Mucosa of stomach (tissue), 1 donor: ENCODE measurements around the gene MAP4K2.

Experiments
- H3K27me3 ChIP-seq: one replicate; pipeline ENCODE4 v1.7.0; 2013; ENCODE audit warnings: mild to moderate bottlenecking, low read length; ENCODE audit not compliant: control insufficient read depth, insufficient read depth
- H3K36me3 ChIP-seq: one replicate; pipeline ENCODE4 v1.7.0; 2013; ENCODE audit warnings: low read length; ENCODE audit not compliant: control insufficient read depth, insufficient read depth
- H3K4me1 ChIP-seq: one replicate; pipeline ENCODE4 v1.7.0; 2013; ENCODE audit warnings: mild to moderate bottlenecking, low read length; ENCODE audit not compliant: control insufficient read depth, insufficient read depth
- H3K4me3 ChIP-seq: one replicate; pipeline ENCODE4 v1.7.0; 2013; ENCODE audit warnings: low read length
- H3K9ac ChIP-seq: one replicate; pipeline ENCODE4 v1.7.0; 2013; ENCODE audit warnings: mild to moderate bottlenecking, low read length, moderate library complexity
- H3K9me3 ChIP-seq: one replicate; pipeline ENCODE4 v1.7.0; 2013; ENCODE audit warnings: mild to moderate bottlenecking, low read length, moderate library complexity; ENCODE audit not compliant: control insufficient read depth
- donor health status: Pancreatic carcinoma.

MAP4K2 gene

DNA sequence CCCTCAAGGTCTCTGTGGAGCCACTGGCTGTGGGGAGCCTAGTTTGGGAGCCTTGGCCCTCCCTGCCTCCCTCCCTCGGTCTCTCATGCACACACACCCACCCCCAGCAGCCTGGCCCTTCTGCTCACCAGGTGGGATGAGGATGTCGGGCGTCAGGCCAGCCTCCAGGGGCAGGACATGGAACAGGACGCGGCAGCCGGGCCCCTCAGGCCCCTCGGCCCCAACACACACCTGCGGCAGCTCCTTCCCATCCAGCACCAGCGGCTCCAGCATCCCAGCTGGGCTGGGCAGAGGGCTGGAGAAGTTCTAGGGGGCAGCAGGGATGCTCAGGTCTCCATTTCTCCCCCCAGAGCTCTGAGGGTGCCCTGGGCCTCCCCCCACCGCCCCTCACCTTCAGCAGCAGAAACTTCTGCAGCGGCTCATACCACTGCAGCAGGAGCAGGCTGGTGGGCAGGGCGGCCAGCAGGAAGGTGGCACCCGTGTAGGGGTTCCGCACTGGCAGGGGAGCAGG, 11.2 kb downstream of the MAP4K2 start:
- Histone ChIP-seq H3K36me3 (no peaks in the 10 kb centered on the region), H3K9ac (no peak overlapping the region), H3K4me3 (no peak overlapping the region), H3K4me1 (no peaks in the 10 kb centered on the region), H3K9me3 (no peaks in the 10 kb centered on the region), H3K27me3 (no peaks in the 10 kb centered on the region)

DNA sequence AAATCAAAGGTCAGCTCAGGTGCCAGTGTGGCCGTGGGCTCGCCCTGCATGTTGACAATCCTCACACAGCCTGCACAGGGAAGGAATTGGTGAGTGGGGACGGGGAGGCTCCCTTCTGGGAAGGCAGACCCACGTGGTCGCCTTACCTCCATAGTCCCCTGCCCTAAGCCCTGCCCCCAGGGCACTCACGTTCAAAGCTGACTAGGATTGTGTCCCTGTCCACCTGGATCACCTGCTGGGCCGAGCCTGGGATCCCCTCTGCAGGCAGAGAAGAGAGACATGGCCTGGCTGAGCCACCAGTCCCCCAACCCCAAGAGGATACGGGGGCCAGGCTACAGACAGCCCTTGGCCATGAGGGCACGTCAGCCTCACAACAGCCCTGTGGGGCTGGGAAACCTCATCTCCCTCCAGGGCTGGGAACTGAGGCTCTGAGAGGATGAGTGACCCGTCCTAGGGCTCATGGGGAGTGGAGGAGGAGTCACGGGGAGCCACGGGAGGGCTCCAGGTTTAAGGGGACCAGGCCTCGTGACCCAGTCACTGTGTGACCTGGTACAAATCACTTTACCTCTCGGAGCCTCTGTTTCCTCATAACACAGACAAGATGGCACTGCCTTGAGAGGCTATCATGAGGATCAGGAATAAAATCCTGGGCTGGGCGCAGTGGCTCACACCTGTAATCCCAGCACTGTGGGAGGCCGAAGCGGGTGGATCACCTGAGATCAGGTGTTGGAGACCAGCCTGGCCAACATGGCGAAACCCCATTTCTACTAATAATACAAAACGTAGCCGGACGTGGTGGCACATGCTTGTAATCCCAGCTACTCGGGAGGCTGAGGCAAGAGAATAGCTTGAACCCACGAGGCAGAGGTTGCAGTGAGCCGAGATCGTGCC, 12.6 kb downstream of the MAP4K2 start:
- no peaks in the 10 kb centered on the region for H3K36me3 ChIP-seq

DNA sequence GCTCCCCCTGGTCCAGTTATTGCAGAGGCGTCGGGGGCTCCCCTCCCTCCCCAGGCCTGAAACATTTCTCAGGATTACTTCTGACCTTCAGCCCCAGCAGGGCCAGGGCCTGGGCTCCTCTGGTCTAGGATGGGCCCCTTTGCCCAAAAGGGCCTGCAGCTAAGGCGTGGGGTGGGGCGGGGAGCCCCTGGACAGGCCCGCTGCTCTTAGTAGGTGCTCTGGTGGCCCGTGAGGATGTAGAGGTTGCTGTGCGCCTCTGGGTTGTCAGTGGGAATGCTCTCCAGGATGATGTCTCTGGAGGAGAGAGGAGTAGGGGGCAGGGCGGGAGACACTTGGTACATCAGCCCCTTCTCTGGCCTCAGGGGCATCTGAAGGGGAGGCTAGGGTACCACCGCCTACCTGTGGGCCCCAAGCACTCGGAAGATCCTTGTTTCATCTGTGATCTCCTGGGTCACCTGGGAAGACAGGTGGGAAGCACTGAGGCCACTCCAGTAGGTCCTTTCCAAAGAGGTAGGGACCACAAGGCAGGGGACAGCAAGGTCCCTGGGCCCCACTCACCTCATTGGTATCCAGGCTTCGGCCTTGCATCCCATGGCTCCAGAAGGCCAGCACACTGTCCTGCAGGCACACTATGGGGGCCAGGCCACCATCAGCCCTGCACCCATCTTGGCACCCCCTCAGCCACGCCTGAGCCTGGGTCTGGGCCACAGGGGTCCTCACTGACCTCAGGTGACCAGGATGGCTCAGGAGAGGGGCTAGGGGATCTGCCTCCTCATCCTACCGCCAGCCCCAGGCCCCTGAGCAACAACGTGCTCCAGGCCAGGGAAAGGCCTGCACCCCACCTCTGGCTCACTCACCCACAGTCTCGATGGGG, 13.4 kb downstream of the MAP4K2 start:
- H3K36me3 ChIP-seq: no peaks in the 10 kb centered on the region
- no peaks in the 10 kb centered on the region for H3K27me3 ChIP-seq

More for the DNA sequence above, 12.6 kb downstream of the MAP4K2 start:
- H3K4me1 ChIP-seq: no peaks in the 10 kb centered on the region
- no peak overlapping the region for H3K9ac ChIP-seq
- no peaks in the 10 kb centered on the region for H3K9me3 ChIP-seq
- no peaks in the 10 kb centered on the region for H3K27me3 ChIP-seq
- no peak overlapping the region for H3K4me3 ChIP-seq

DNA sequence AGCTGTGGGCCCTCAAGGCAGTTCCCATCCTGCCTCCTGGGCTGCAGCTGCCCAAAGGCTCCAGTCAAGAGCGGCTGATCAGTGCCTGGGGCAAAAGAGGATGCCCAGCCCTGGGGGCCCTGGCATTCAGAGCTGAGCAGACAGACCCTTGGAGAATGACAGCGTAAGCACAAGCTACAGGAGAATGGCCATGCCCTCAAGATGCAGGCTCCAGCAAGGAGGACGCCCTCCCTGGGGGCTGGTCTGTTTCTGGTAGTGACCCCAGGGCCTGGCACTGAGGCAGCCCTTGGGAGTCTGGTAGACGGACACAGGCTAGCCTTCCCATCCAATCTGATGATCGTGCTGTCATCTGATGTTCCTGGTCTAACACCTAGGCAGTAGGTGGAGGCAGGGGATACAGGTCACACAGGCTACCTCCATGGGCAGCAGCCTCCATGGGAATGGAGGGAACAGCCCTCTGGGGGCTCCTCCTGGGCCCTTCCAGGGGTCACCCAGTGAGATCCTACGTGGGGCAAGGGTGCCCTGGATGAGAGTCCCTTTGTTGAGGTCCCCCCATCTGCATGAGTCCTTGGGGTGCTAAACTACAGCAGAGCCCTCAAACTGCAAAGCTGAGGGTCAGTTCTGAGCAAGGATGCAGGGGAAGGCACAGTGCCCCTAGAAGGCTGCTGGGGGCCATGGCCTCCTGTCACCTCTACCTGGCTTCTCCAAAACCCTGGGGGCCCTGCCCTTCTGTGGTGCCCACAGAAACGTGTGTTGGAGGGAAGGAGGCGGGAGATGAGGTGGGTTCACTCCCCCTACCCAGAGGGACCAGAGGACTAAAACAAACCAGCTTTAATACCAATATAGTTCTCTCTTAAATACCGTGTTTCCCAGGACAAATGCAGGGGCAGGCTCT, 14.4 kb downstream of the MAP4K2 start:
- Histone ChIP-seq H3K4me1 (no peaks in the 10 kb centered on the region), H3K27me3 (no peaks in the 10 kb centered on the region), H3K36me3 (no peaks in the 10 kb centered on the region), H3K9ac (no peak overlapping the region), H3K4me3 (no peak overlapping the region), H3K9me3 (no peaks in the 10 kb centered on the region)

More for the DNA sequence above, 13.4 kb downstream of the MAP4K2 start:
- Histone ChIP-seq H3K4me3 (no peak overlapping the region), H3K9ac (no peak overlapping the region), H3K9me3 (no peaks in the 10 kb centered on the region), H3K4me1 (no peaks in the 10 kb centered on the region)

DNA sequence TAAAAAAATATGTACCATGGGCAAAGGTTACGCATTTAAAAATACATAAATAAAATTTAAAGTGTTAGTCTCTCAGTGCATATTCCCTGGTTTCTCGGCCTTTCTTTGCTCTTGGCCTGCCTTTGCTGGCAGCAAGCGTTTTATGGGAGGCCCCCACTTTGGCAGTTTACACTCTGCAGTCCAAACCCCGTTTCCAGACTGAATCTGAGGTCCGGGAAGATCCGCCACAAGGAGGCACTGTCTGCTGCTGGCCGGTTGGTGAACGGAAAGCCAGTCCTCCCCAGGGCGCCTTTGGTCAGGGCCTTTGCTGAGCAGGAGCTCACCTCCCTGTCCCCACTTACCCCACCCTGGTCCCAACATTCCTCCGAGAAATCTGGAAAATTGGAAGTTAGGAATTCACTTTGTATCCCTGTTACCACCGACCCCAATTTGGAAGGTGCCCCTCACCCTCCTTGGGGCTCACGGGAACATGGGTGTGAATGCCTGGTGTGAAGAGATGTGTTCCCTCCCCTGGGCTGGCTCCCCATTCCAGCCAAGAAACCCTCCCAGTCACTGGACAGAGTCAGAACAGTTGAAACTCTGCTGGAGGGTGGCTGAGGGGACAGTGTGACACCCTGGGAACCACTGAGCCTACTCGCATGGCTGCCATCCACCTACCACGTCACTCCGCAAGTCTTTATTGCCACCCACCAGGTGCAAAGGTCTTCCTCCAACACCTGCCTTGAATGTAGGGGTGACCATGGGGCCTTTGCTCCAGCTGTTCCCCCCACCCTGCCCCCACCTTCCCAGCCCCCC, 15.3 kb downstream of the MAP4K2 start:
- Histone ChIP-seq H3K36me3 (no peaks in the 10 kb centered on the region), H3K9me3 (no peaks in the 10 kb centered on the region), H3K4me1 (no peaks in the 10 kb centered on the region), H3K4me3 (no peak overlapping the region), H3K9ac (no peak overlapping the region), H3K27me3 (no peaks in the 10 kb centered on the region)

DNA sequence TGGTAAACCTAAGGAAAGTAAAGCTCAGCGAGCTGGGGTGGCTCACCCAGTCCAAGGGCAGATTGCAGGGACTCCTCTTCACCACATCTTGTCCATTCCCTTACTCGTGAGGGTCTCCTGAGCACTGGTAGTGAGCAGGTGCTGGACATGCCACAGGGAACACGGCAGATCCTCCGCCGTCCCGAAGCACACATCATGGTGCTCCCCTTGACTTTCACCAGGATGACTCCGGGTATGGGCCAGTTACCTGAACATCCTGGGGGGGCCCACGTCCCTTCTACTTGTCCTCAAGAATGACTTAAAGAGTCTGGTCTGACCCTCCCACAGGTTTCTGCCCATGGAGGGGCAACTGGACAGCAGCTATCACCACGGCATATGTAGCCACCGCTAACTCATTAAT, 16.7 kb downstream of the MAP4K2 start:
- Histone ChIP-seq H3K4me1 (no peaks in the 10 kb centered on the region), H3K4me3 (no peak overlapping the region), H3K36me3 (no peaks in the 10 kb centered on the region), H3K9ac (no peak overlapping the region), H3K9me3 (no peaks in the 10 kb centered on the region), H3K27me3 (no peaks in the 10 kb centered on the region)

DNA sequence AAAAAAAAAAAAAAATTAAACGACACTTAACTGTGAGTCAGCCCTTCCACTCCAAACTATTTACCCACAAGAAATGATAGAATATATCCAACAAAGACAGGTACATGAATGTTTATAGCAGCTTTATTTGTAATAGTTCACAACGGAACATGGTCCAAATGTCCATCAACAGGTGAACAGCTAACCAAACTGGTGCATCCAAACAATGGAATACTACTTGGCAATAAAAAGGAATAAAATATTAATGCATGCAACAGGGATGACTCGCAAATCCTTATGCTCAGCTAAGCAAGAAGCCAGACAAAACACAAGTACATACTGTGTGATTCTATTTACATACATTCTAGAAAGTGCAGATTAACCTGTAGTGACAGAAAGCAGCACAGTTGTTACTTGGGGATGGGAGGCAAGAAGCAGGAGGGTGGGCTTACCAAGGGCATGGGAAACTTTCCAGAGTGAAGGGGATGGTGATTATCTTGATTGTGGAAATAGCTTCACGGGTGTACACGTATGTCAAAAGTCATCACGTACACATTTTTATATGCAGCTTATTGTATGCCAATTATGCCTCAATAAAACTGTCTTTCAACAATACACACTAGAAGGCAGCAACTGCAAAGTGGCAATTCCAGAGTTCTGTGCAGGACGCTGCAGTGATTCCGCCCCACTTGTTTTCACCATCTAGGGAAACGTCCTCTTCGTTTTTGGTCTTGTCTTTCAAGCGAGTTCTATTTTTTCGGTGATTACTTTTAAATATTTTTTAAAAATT, 18.0 kb downstream of the MAP4K2 start:
- Histone ChIP-seq H3K27me3 (no peaks in the 10 kb centered on the region), H3K4me3 (no peak overlapping the region), H3K4me1 (no peaks in the 10 kb centered on the region), H3K9me3 (no peaks in the 10 kb centered on the region), H3K9ac (no peak overlapping the region), H3K36me3 (no peaks in the 10 kb centered on the region)

DNA sequence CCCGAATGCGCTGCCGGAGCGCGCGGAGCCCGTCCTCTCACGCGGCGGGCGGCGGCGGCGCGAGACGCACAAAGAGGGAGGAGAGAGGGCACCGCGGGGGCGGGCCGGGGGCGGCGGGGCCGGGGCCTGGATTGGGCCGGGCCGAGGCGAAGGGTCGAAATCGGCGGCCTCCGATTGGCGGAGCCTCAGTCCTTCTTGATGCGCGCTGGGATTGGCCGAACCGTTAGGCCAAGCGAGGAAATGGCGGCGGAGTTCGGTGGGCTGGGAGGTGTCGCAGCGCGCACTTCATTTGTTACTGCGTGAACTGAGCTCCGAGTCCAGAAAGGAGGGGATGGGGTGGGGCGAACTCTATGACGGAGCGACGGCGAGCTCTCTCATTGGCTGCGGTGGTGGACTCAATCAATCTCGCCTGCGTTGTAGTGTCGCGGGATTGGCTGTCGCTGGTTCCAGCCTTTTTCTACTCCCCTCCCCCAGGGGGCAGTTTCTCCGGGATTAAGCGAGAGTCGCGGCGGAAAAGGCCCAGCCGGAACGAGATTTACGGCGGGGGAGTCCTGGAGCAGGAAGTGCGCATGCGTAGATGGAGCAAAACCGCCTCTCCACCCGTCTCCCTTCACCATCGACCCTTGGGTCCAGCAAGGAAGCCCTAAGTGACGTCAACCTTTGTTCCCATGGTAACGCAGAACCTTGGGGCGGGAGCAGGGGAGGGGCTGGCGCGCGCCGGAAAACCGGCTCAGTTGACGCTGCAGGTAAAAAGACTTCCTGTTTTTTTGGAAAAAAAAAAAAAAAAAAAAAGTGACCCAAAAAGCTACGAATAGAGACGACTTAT, 24.3 kb downstream of the MAP4K2 start, which contains the start of gene SF1:
Gene SF1 (minus strand): TSS at position 70 of the 826 bp plus-strand sequence. CDS start 150 bp downstream, outside the sequence.
- Histone ChIP-seq H3K9ac (peak within 1 kb of the TSS; percentile 87), H3K27me3 (no peaks in the 10 kb centered on the region), H3K4me3 (peak within 1 kb of the TSS; percentile 69), H3K9me3 (no peaks in the 10 kb centered on the region), H3K36me3 (peaks cover 9% of the 10 kb centered on the region), H3K4me1 (peaks cover 10% of the 10 kb centered on the region)

DNA sequence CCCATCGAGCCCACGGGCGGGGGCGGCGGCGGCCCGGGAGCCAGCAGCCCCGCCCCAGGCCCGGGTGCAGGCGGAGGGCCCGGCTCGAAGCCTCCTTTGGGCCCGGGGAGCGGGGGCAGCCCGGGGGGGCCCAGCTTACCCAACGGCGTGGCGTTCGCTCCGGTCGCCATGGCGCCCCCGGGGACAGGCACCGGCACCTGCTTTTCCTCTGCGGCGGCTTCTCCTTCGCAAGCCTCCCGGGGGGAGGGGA, 24.9 kb downstream of the MAP4K2 start:
- Histone ChIP-seq H3K4me1 (peaks cover 10% of the 10 kb centered on the region), H3K9ac (peak overlapping the region; percentile 87), H3K27me3 (no peaks in the 10 kb centered on the region), H3K9me3 (no peaks in the 10 kb centered on the region), H3K4me3 (peak overlapping the region; percentile 31), H3K36me3 (peaks cover 9% of the 10 kb centered on the region)
